Measurements from ENCODE around the gene CCDC188.

CCDC188 gene

DNA sequence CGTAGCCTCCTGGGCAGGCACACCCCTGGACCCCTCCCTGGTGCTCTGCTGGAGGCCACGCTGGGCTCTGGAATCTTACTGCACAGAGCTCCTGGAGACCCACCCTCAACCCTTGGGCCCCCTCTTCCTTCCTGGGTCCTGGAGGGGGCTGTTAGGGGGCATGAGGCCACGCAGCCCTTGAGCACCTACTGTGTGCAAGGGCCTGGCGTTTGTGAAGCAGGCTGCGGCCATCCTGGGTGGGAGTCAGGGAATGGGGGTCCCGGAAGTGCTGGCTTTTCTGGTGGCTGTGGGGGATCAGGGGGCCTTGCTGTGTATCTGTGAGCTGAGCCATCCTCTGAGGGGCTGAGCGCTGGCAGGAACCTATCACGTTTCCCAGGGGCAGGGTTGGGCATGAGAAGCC is 40.9 kb upstream of the CCDC188 start:
- TF ChIP-seq, protein P1, sequence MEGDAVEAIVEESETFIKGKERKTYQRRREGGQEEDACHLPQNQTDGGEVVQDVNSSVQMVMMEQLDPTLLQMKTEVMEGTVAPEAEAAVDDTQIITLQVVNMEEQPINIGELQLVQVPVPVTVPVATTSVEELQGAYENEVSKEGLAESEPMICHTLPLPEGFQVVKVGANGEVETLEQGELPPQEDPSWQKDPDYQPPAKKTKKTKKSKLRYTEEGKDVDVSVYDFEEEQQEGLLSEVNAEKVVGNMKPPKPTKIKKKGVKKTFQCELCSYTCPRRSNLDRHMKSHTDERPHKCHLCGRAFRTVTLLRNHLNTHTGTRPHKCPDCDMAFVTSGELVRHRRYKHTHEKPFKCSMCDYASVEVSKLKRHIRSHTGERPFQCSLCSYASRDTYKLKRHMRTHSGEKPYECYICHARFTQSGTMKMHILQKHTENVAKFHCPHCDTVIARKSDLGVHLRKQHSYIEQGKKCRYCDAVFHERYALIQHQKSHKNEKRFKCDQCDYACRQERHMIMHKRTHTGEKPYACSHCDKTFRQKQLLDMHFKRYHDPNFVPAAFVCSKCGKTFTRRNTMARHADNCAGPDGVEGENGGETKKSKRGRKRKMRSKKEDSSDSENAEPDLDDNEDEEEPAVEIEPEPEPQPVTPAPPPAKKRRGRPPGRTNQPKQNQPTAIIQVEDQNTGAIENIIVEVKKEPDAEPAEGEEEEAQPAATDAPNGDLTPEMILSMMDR (IDR thresholded peaks at IDR 0.05; ENCODE audit: insufficient read depth, low read length, missing control alignments) = no peak
- no peak for DNase-seq (ENCODE audit: low read depth, low spot score)
- POLR2A ChIA-PET = no interaction called here
- H3K4me3 ChIP-seq (ENCODE audit: low read depth, low read length) = no peak overlapping the region
- CTCF ChIA-PET = no interaction called here

DNA sequence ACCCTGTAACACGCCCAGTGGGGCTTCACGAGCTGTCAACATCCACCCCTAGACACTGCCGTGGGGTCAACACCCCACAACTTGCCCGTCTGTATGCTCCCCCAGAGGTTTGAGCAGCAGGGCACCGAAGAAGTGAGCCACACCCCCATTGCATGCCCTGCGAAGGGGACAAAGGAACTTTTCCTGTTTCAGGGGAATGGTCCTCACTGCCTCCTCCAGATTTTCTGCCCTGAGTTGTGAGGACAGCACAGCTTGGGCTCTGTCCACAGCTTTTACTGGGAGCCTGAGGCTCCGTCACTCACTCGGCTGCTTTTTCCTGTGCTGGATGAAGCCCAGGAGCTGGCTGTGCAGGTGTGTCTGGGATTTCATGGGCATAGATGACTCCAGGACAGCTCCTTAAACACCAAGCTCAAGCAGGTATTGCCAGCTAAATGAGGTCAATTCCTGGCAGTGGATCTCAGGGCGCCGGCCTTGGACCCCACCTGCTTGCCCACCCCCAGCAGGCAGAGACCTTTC is 40.2 kb upstream of the CCDC188 start:
- no peak overlapping the region for H3K4me3 ChIP-seq (ENCODE audit: low read depth, low read length)
- DNase-seq (ENCODE audit: low read depth, low spot score) = no peak
- ChIA-PET CTCF (interaction anchor here (0.8 to 1.2 kb wide), 2 partner anchors 20 to 34 kb away, joined by 3 read pairs; no protein-coding TSS in a partner anchor), POLR2A (no interaction called here)
- TF ChIP-seq, protein P1 (IDR thresholded peaks at IDR 0.05; ENCODE audit: insufficient read depth, low read length, missing control alignments) = no peak

DNA sequence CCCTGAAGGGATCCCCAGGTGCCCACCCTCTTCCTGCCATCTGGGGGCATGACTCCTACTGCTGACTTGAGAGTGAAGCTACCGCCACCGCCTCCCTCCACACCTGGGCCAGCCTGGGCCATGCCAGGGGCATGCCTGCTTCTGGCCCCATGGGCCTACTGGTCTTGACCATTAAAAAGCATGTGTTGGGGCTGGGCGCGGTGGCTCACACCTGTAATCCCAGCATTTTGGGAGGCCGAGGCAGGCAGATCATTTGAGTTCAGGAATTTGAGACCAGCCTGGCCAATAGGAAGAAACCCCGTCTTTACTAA is 37.7 kb upstream of the CCDC188 start:
- ChIA-PET CTCF (interaction anchor here (0.6 to 1.3 kb wide), 2 partner anchors 10 to 11 kb away, joined by 3 read pairs; no protein-coding TSS in a partner anchor), POLR2A (no interaction called here)
- TF ChIP-seq, protein P1 (IDR thresholded peaks at IDR 0.05; ENCODE audit: insufficient read depth, low read length, missing control alignments) = no peak
- H3K4me3 ChIP-seq (ENCODE audit: low read depth, low read length) = no peak overlapping the region
- no peak for DNase-seq (ENCODE audit: low read depth, low spot score)

DNA sequence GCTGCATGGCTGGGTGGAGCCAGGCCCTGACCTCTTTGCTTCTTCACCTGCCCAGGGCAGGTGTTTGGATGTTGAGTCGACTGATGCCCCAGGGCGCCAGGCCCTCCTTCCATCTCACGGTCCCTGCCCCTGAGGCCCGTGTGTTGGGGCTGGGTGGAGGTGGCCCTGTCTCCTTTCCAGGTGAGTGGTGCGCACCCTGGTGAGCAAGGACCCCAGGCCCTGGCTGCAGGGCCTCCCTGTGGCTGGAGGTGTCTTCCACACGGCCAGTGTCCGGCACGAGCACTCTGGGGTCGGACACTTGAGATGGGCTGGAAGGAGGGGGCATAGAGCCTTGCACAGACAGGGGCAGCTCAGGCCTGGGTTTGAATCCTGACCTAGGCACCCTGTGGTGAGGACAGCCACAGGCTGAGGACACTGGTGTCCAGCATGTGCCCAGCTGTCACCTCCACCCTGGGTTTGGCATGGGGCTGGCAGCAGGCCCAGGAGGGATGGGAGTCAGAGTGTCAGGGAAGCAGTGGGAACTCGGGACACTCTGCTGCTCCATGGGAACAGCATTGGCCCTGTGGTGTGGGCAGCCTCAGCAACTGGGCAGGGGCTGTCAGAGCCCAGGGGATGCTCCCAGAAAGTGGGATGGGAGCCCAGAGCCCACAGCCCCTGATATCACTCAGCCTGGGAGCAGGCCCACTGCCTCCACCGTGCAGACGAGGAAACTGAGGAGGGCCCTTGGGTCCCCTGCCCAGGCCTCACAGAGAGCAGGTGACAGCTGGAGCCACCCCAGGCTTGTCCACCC is 37.1 kb upstream of the CCDC188 start:
- CTCF ChIA-PET = interaction anchor here (0.8 to 1.3 kb wide), 2 partner anchors 10 to 31 kb away, joined by 3 read pairs; no protein-coding TSS in a partner anchor

DNA sequence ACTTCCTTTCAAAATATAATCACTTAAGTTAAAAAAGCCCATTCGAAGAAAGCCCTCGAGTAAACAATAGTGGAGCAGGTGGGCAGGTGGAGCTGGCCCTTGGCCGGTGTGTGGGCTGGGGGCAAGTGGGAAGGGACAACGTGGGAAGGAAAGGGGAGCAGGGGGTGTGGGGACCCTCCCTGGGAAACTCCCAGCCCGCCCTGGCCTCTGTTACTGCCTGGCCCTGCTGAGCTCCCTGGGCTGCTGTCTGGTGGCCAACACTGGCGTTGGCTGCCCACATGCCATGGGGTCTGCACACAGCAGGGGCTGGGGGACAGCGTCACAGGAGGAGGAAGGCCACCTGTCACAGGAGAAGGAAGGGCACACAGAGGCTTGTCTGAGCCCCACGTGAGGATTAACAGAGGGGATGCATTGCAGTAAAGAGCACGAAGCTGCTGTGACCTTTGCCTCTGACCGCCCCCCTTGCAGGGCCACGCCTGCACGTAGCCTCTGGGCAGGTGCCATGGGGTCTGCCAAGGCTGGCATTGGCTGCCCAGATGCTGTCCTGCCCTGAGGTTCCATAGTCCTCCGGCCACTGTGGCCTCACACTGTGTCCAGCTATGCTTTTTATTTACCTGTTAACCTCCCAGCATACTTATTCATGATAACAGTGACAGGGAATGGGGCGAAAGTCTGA is 36.2 kb upstream of the CCDC188 start:
- TF ChIP-seq, protein P1 (IDR thresholded peaks at IDR 0.05; ENCODE audit: insufficient read depth, low read length, missing control alignments) = no peak
- ChIA-PET POLR2A (no interaction called here), CTCF (interaction anchor here (0.8 to 2.3 kb wide), 3 partner anchors 11 to 30 kb away, joined by 3 to 9 read pairs (median 3); no protein-coding TSS in a partner anchor)
- H3K4me3 ChIP-seq (ENCODE audit: low read depth, low read length) = no peak overlapping the region
- DNase-seq (ENCODE audit: low read depth, low spot score) = no peak

More for the DNA sequence above, 37.1 kb upstream of the CCDC188 start:
- no peak for DNase-seq (ENCODE audit: low read depth, low spot score)
- POLR2A ChIA-PET = no interaction called here
- TF ChIP-seq, protein P1 (IDR thresholded peaks at IDR 0.05; ENCODE audit: insufficient read depth, low read length, missing control alignments) = no peak
- no peak overlapping the region for H3K4me3 ChIP-seq (ENCODE audit: low read depth, low read length)

Measured in AG04449 (cell line).